GM21717 (cell line): ENCODE results near the gene CIC.
"Not testable (repeated sequence)": the region's sequence is repeated elsewhere in the genome, so short reads cannot be mapped to it uniquely, and the experiment has no call there.

Experiments used
- ATAC-seq: cut with Tn5 transposase; IDR thresholded peaks from one replicate; pipeline ENCODE4 v1.9.1; 2021; ENCODE audit warnings: mild to moderate bottlenecking, moderate library complexity; ENCODE audit not compliant: unreplicated experiment

Gene CIC

DNA sequence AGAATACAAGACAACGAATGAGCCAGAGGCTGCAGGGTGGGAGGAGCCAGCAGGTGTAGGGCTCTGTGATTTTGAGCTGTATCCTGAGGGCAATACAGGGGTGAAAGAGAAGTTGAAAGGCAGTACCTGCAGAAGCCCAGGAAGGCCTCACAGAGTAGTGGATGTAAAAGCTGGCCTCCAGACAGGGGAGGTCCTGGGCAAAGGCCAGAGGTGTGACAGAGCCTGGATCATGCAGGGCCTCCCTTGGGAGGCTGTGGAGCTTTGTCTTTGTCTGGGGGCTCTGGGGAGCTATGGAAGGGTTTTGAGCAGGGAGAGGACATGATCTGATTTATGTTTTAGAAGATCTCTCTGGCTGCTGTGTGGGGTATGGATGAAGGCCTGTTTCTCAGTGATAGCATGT lies 59.1 kb downstream of the CIC start:
- no peak for ATAC-seq

DNA sequence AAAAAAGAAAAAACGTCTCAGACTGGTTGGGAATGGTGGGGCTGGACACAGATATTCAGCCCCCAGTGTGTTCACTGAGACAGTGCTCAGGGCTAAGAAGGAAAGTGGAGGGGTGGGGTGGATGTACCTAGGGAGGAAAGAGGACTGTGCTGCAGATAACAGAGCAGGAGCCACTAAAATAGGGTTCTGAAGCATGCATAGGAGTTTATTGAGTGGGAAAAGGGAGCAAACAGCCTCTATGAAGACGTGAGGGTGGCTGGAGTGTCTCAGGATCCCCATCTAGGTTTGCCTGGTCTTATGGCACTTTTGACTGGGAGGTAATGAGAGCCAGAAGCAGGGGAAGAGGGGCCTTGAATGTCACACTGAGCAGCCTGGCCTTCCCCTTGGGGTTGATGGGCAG lies 59.8 kb downstream of the CIC start:
- no peak for ATAC-seq

DNA sequence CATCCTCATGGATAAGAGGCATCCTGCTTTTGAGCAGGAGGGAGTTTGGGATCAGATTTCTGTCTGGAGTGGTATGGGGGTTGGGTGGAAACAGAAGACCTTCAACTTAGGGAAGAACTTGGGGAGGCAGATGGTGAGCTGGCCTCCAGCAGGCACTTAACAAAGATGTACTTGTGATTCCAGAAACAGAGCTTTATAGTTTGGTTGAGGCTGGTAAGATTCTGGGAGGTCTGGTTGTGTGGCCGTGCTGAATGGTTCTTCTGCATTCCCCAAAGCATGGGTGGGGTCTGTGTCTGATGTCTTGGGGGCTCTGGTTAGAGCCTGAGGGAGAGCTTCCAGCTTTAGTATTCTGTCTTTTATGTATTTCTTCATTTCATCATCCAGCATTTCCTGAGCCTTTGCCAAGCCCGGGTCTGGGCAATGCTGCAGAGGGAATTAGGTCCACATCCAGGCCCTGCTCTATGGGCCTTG lies 61.2 kb downstream of the CIC start:
- ATAC-seq, result no peak

DNA sequence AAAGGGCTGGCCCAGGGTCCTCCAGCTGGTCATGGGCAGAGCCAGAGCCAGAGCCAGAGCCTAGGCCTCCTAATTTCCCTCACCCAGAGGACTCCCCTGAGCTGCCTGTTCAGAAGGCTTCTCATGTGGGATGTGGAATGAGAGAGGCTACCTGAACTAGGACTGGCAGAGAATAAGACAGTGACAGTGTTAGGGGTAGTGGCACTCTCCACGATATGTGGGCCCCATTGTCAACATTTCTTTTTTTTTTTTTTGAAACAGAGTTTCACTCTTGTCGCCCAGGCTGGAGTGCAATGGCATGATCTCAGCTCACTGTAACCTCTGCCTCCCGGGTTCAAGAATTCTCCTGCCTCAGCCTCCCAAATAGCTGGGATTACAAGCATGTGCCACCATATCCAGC lies 62.3 kb downstream of the CIC start:
- not testable (repeated sequence) for ATAC-seq

DNA sequence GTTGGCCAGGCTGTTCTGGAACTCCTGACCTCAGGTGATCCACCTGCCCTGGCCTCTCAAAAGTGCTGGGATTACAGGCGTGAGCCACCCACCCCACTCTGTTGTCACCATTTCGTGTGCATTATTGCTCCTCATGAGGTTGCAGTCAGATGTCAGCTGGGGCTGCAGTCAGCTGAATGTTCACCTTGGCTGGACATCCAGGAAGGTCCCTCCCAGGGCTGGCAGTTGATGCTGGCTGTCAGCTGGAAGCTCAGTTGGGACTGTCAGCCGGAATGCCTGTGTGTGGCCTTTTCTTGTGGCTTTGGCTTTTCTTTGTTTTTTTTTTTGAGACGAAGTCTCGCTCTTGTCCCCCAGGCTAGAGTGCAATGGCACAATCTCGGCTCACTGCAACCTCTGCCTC lies 63.0 kb downstream of the CIC start:
- ATAC-seq, result no peak

DNA sequence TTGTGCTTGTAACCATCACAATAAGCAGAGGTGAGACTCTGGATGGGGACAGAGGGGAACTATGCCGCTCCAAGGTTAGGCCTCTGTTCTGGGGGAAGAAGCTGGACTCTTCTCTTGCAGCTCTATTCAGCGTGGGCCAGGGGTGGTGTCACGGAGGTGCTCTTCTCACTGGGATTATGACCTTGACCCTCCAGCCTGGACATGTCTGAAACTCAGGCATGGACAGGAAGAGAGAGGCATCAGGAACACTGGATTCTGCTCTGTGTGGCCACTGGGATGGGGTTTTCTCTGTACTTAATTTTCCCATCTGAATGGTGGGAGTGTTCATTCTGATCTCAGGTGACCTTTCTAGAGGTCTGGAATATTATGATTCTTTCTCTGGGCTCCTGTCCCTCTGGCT lies 64.0 kb downstream of the CIC start:
- ATAC-seq, result no peak

DNA sequence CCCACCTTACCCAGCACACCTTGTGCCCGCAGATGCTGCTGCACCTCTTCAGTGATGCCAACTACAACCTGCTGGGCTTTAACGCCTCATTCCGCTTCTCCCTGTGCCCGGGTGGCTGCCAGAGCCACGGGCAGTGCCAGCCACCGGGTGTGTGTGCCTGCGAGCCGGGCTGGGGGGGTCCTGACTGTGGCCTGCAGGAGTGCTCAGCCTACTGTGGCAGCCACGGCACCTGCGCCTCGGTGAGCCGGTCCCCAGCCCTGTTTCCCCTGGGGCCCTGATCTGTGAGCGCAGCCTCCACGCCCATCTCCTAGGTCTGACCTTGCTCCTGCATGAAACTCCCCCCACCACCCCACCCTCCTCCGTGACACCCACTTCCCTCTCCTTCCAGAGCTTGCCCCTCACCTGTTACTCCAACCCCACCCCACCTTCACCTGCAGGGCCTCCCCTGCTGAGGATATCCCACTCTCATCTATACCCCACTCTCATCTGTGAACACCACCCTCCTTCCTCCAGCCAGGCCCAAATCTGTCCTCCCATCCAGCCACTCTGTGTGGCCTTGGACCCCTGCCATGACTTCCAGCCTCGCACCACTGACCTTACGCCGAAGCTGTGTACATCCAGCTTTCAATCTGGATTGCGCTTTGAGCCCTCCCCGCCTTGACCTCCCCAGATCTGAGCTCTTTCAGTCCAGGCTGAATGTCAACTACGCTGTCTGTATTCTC lies 65.1 kb downstream of the CIC start:
- ATAC-seq, result no peak

DNA sequence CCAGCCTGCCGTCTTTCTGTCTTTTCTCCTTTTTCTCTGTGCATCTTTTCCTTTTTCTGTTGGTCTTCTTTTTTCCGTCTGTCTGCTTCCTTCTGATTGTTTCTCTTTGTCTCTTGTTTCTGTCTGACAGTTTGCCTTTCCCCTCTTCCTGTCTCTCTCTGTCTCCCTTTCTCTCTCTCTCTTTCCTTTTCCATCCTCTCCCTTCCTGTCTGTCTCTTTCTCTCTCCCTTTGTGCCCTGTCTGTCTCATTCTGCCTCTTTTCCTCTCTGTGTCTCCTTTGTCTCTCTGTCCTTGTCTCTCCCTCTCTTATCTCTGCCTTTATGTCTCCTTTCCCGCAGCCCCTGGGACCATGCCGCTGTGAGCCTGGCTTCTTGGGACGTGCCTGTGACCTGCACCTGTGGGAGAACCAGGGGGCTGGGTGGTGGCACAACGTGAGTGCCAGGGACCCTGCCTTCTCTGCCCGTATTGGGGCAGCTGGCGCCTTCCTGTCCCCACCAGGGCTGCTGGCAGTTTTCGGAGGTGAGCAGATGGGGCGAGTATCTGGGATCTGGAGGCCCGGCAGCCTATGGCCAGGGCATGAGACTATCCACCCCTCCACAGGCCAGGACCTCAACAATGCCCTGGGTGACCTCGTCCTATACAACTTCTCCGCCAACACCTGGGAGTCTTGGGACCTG lies 65.8 kb downstream of the CIC start:
- no peak for ATAC-seq

DNA sequence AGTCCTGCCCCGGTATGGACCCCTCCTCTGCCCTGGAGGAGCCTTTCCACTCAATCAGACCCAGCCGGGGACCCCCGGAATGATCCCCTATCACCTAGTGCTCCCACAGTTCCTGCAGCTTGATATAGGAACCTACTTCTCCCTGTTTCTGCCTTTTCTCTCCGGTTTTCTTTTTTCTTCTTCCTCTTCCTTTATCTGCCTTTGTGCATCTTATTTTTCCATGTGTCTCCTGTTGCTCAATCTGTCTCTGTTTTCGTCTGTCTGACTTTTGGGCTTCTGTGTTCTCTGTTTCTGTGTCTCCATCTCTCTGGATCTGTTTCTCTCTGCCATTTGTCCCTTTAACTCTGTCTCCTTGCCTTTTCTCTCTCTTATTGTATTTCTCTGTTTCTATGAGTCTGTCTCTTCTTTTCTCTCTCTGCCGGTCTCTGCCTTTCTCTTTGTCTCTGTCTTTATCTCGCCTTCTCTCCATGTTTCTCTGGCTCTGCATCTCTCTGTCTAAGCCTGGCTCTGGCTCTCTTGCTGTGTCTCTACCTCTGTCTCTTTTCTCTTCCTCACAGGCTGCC lies 66.4 kb downstream of the CIC start:
- ATAC-seq, result no peak

DNA sequence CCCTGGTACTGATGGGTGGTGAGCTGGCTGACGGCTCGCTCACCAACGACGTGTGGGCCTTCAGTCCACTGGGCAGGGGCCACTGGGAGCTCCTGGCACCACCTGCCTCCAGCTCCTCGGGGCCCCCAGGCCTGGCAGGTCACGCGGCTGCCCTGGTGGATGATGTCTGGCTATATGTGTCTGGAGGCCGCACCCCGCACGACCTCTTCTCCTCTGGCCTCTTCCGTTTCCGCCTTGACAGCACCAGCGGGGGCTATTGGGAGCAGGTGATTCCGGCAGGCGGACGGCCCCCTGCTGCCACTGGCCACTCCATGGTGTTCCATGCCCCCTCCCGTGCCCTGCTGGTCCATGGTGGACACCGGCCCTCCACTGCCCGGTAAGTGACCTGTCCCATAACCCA lies 66.9 kb downstream of the CIC start:
- ATAC-seq, result no peak

DNA sequence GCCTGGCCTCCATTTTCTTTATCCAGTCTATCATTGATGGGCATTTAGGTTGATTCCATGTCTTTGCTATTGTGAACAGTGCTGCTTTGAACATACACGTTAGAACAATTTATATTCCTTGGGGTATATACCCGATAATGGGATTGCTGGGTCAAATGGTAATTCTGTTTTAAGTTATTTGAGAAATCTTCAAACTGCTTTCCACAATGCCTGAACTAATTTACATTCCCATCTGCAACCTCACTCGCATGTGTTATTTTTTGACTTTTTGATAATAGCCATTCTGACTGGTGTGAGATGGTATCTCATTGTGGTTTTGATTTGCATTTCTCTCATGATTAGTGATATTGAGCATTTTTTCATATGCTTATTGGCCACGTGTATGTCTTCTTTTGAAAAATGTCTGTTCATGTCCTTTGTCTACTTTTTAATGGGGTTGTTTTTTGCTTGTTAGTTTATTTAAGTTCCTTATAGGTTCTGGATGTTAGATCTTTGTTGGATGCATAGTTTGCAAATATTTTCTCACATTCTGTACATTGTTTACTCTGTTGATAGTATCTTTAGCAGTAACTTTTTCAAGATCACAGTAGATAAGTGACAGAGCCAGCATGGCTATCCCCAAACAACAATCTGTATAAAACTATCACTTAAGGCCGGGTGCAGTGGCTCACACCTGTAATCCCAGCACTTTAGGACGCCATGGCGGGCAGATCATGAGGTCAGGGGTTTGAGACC lies 70.2 kb downstream of the CIC start:
- ATAC-seq, result not testable (repeated sequence)

DNA sequence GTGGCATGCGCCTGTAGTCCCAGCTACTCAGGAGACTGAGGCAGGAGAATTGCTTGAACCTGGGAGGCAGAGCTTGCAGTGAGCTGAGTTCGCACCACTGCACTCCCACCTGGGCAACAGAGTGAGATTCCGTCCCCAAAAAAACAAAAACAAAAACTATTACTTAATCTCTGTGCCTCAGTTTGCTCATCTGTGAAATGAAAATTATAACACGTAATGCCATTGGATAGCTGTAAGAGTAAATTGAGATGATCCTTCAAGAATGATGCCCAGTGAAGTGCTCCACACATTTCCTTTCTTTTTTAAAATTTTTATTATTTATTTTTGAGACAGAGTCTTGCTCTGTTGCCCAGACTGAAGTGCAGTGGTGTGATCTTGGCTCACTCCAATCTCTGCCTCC lies 70.9 kb downstream of the CIC start:
- ATAC-seq, result not testable (repeated sequence)

DNA sequence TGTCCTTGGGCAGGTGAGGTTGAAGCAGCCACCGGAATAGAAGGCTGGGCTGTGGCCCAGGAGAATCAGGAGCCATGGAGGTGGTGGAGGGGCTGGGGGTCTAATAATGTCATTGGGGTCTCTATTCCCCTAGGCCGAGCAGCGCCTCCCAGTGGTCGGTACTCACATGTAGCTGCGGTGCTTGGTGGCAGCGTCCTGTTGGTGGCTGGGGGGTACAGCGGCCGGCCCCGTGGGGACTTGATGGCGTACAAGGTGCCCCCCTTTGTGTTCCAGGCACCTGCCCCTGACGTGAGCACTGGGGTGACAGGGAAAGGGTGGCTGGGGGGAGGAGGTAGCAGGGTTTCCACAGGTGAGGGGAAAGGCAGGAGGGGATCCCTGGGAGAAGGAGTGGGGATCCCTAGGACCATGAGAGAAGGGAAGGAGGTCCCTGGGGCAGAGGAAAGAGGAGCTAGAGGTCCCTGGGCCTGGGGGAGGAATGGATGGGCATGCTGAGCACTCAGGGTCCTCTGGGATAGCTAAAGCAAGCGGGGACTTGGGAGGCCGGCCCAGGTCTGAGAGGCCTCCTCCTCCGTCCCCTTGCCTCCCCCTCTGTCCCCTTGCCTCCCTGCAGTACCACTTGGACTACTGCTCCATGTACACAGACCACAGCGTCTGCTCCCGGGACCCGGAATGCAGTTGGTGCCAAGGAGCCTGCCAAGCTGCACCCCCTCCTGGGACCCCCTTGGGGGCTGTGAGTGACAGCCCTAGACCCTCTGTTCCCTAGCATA lies 74.5 kb downstream of the CIC start:
- no peak for ATAC-seq

DNA sequence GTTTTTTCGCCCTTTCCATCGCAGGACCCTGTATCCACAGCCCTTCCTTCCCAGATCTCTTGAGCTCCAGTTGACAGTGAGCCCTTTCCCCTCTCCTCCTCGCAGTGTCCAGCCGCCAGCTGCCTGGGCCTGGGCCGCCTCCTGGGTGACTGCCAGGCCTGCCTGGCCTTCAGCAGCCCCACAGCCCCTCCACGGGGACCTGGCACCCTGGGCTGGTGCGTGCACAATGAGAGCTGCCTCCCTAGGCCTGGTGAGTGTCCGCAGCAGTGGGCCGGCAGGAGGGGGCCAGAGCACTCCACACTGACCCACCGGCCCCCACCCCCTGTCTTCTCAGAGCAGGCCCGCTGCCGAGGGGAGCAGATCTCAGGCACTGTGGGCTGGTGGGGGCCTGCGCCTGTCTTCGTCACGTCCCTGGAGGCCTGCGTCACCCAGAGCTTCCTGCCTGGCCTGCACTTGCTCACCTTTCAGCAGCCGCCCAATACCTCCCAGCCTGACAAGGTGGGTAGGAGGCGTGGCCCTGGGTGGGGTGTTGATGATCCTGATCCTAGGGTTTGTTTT lies 75.4 kb downstream of the CIC start:
- ATAC-seq, result no peak
